ENCODE results near the gene PLEKHA1. TPM values are rescaled to one million over a fixed set of nuclear protein-coding genes. Genes with fewer than 3 reads are reported as not detected.

The PLEKHA1 gene
- total and polyA plus RNA-seq, 2 of the 13 experiments (the other 11 are each of a cell fraction or from before 2014, with no cell fraction given), result 32.2 to 53.3 TPM

DNA sequence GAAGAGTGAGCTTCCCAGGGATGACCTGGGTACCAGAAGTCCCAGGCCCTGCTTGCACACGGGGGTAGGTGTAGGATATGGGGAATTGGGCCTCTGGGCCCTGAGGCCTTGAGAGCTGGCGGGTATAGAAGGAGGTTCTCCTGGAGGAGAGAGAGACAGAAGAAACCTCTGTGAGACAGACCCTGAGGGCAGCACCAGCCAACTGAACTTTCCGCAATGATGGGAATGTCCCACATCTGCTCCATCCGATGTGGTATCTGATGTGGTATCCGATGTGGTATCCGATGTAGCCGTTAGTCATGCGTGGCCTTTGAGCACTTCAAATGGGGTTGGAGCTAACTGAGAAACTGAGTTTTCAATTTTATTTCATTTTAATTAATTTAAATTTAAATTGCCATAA is 30.6 kb upstream of the PLEKHA1 start:
- FAIRE-seq (no peak), ATAC-seq (no peak), DNase-seq (ENCODE audit: low spot score) (no peak)
- no peaks in the 10 kb centered on the region for H3K79me2 ChIP-seq (ENCODE audit: insufficient read depth, low read length)
- H2AFZ ChIP-seq (ENCODE audit: low read length), result no peak overlapping the region
- ChIA-PET POLR2A (interaction anchor here (0.9 to 3.2 kb wide), 9 partner anchors 9 to 45 kb away, joined by 3 to 43 read pairs (median 11); partner anchors contain the start of gene PLEKHA1), CTCF (ENCODE audit: low intra/inter-chr PET ratio, low total read pairs) (interaction anchor here (0.7 to 3.1 kb wide), 2 partner anchors 46 to 91 kb away, joined by 3 to 23 read pairs; no protein-coding TSS in a partner anchor)
- H3K9me3 ChIP-seq (ENCODE audit: low read length), result peaks cover 6% of the 10 kb centered on the region; the same call in 1 of the 2 replicates
- WGBS (ENCODE audit: low lambda C conversion rate), result 94% methylated on average over 8 of the region's 8 CpGs
- no peaks in the 10 kb centered on the region for H3K36me3 ChIP-seq (replicated peaks in 1 of 2; ENCODE audit: control insufficient read depth in 1 of 2, insufficient read depth in 2 of 2, low read length in 2 of 2)
- no TSS peak for BruUV-seq (replicated peaks)
- no peak overlapping the region for H3K4me3 ChIP-seq (replicated peaks in 1 of 3; ENCODE audit: insufficient read depth in 1 of 3, low read depth in 2 of 3, low read length in 3 of 3)
- no peak overlapping the region; the same call in 1 of the 2 replicates for H3K4me2 ChIP-seq (ENCODE audit: low read depth, low read length)
- H4K20me1 ChIP-seq (ENCODE audit: insufficient read depth, low read length), result no peaks in the 10 kb centered on the region
- intact Hi-C loops (cut with micrococcal nuclease; ENCODE audit: unreplicated experiment) (loop anchor here (2.0 kb wide), 1 partner anchor 31 kb away; the partner anchor contains the start of gene PLEKHA1), in situ Hi-C loops (cut with HindIII; ENCODE audit: extremely low pct_ligation_motif_present, low pct_unique_long_range_greater_than_20kb) (loop anchor here (5.0 kb wide), 1 partner anchor 47 kb away; no protein-coding TSS in a partner anchor)
- TF ChIP-seq RAD21 (CRISPR knock-in tag; IDR thresholded peaks at IDR 0.05) (no peak), SKI (IDR thresholded peaks at IDR 0.05; ENCODE audit: partially characterized antibody) (no peak), ARHGAP35 (CRISPR knock-in tag; IDR thresholded peaks at IDR 0.05; ENCODE audit: borderline replicate concordance) (no peak), ARNTL (CRISPR knock-in tag; IDR thresholded peaks at IDR 0.05) (no peak), HOXA3 (CRISPR knock-in tag; IDR thresholded peaks at IDR 0.05) (no peak), ELF4 (CRISPR knock-in tag; IDR thresholded peaks at IDR 0.05; ENCODE audit: borderline replicate concordance) (no peak), KLF16 (CRISPR knock-in tag; IDR thresholded peaks at IDR 0.05) (no peak), POLR2AphosphoS2 (IDR thresholded peaks at IDR 0.05; ENCODE audit: low read depth, low read length) (no peak)
- TF ChIP-seq, protein P1, sequence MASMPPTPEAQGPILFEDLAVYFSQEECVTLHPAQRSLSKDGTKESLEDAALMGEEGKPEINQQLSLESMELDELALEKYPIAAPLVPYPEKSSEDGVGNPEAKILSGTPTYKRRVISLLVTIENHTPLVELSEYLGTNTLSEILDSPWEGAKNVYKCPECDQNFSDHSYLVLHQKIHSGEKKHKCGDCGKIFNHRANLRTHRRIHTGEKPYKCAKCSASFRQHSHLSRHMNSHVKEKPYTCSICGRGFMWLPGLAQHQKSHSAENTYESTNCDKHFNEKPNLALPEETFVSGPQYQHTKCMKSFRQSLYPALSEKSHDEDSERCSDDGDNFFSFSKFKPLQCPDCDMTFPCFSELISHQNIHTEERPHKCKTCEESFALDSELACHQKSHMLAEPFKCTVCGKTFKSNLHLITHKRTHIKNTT (CRISPR knock-in tag; IDR thresholded peaks at IDR 0.05), result no peak
- H3K27ac ChIP-seq (ENCODE audit: extremely low read length, insufficient read depth, low read length), result peak overlapping the region; percentile 80
- H3K4me1 ChIP-seq (ENCODE audit: insufficient read depth, low read length), result peaks cover 53% of the 10 kb centered on the region
- H3K27me3 ChIP-seq (ENCODE audit: control insufficient read depth in 1 of 2, insufficient read depth in 2 of 2, low read length in 2 of 2), result no peaks in the 10 kb centered on the region
- H3K9ac ChIP-seq (ENCODE audit: insufficient read depth, low read depth, low read length), result peak overlapping the region; percentile 51; the same call in 1 of the 2 replicates
